ENCODE measurements around the gene DNAJC3. TPM values are rescaled to one million over a fixed set of nuclear protein-coding genes. Genes with fewer than 3 reads are reported as not detected.

The DNAJC3 gene
- total RNA-seq, 1 donor from 2014 or later = 51.7 TPM

DNA sequence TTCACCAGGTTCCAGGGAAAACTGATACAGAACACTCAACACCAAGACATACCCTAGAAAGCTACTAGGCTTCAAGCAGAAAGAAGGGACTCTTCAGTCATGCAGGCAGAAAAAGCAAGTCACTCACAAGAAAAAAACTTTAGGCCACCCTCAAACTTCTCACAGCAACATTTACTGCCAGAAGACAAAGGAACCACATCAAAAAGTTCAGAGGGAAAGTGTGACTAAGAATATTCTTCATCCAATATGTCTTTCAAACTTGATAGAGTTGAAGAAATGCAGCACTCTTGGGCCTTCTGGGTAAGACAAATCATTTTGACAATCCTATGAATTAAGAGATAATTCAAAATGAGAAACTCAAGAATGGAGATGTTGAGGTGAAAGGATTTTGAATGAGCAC lies 40.1 kb upstream of the DNAJC3 start:
- Histone ChIP-seq H3K79me2 (ENCODE audit: insufficient read depth, low read length) (peaks cover 15% of the 10 kb centered on the region), H2AFZ (ENCODE audit: low read depth, low read length) (no peak overlapping the region), H3K4me1 (ENCODE audit: insufficient read depth, low read length) (peaks cover 4% of the 10 kb centered on the region), H3K9me3 (ENCODE audit: insufficient read depth, low read depth, low read length) (no peaks in the 10 kb centered on the region), H3K36me3 (ENCODE audit: insufficient read depth, low read length) (peaks cover 39% of the 10 kb centered on the region), H3K9ac (ENCODE audit: low read length) (no peak overlapping the region), H3K4me3 (ENCODE audit: insufficient read depth, low read depth, low read length) (no peak overlapping the region), H3K4me2 (ENCODE audit: low read length) (no peak overlapping the region), H3K27ac (ENCODE audit: low read depth, low read length) (no peak overlapping the region), H4K20me1 (ENCODE audit: insufficient read depth, low read length) (peaks cover 25% of the 10 kb centered on the region), H3K27me3 (ENCODE audit: insufficient read depth, low read length) (no peaks in the 10 kb centered on the region)
- H3K36me3 Mint-ChIP-seq (ENCODE audit: low read depth, unreplicated experiment) = peaks cover 23% of the 10 kb centered on the region
- H3K27ac Mint-ChIP-seq (ENCODE audit: unreplicated experiment) = no peak overlapping the region
- DNase-seq (ENCODE audit: low read depth) (no peak), FAIRE-seq (no peak)
- no peaks in the 10 kb centered on the region for H3K27me3 Mint-ChIP-seq (ENCODE audit: low read depth, unreplicated experiment)
- peaks cover 3% of the 10 kb centered on the region for H3K4me1 Mint-ChIP-seq (ENCODE audit: low read depth, unreplicated experiment)
- no peak overlapping the region for H3K4me3 Mint-ChIP-seq (ENCODE audit: unreplicated experiment)
- H3K9me3 Mint-ChIP-seq (ENCODE audit: unreplicated experiment) = no peaks in the 10 kb centered on the region
- TF ChIP-seq, protein P1, sequence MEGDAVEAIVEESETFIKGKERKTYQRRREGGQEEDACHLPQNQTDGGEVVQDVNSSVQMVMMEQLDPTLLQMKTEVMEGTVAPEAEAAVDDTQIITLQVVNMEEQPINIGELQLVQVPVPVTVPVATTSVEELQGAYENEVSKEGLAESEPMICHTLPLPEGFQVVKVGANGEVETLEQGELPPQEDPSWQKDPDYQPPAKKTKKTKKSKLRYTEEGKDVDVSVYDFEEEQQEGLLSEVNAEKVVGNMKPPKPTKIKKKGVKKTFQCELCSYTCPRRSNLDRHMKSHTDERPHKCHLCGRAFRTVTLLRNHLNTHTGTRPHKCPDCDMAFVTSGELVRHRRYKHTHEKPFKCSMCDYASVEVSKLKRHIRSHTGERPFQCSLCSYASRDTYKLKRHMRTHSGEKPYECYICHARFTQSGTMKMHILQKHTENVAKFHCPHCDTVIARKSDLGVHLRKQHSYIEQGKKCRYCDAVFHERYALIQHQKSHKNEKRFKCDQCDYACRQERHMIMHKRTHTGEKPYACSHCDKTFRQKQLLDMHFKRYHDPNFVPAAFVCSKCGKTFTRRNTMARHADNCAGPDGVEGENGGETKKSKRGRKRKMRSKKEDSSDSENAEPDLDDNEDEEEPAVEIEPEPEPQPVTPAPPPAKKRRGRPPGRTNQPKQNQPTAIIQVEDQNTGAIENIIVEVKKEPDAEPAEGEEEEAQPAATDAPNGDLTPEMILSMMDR (IDR thresholded peaks at IDR 0.05; ENCODE audit: insufficient read depth, low read depth, low read length) = no peak
- TF ChIP-seq EZH2 (IDR thresholded peaks at IDR 0.05; ENCODE audit: insufficient read depth, low read length) = no peak

DNA sequence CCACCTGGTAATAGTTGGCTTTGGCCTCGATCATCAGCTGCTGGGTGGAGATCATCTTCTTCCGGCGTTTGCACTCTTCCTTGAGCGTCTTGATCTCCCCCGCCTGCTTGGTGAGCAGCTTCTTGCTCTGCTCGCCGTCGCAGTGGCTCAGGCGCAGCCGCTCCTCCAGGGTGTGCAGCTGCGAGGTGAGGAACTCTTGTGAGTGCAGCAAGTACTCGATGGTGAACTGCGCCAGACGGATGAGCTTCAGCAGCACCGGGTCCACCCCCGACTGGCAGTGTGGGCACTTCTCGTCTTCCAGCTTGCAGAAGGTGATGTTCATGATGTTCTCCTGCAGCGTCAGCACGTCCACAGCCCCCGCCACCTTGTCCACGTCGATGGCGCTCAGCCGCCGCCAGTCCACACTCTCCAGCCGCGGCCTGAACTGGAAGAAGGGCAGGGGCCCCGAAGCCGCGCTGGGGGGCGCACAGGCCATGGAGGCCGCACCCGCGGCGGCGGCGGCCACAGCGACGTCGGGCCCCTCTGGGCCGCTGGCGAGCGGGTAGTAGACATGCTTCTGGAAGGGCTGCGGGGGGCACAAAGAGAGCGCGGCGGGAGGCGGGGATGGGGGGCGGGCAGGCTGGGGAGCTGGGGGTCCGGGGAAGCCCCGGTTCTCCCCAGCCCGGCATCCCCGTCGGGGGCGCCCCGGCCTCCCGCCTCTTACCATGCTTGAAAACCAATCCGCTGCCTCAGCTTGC lies 35.5 kb upstream of the DNAJC3 start:
- H3K36me3 ChIP-seq (ENCODE audit: insufficient read depth, low read length) = peaks cover 15% of the 10 kb centered on the region
- peaks cover 2% of the 10 kb centered on the region for H3K9me3 Mint-ChIP-seq (ENCODE audit: unreplicated experiment)
- no peak overlapping the region for H3K27ac ChIP-seq (ENCODE audit: low read depth, low read length)
- no peak overlapping the region for H3K27ac Mint-ChIP-seq (ENCODE audit: unreplicated experiment)
- H3K27me3 Mint-ChIP-seq (ENCODE audit: low read depth, unreplicated experiment) = no peaks in the 10 kb centered on the region
- peaks cover 11% of the 10 kb centered on the region for H3K36me3 Mint-ChIP-seq (ENCODE audit: low read depth, unreplicated experiment)
- peak overlapping the region; percentile 43 for H3K4me3 ChIP-seq (ENCODE audit: insufficient read depth, low read depth, low read length)
- H3K4me3 Mint-ChIP-seq (ENCODE audit: unreplicated experiment) = peak overlapping the region; percentile 93
- no peak for FAIRE-seq
- H3K9ac ChIP-seq (ENCODE audit: low read length) = peak overlapping the region; percentile 77
- H3K4me2 ChIP-seq (ENCODE audit: low read length) = peak overlapping the region; percentile 92
- peaks cover 14% of the 10 kb centered on the region for H4K20me1 ChIP-seq (ENCODE audit: insufficient read depth, low read length)
- DNase-seq (ENCODE audit: low read depth) = peak; percentile 28
- peaks cover 40% of the 10 kb centered on the region for H3K79me2 ChIP-seq (ENCODE audit: insufficient read depth, low read length)
- peaks cover 4% of the 10 kb centered on the region for H3K4me1 ChIP-seq (ENCODE audit: insufficient read depth, low read length)
- peak overlapping the region; percentile 72 for H2AFZ ChIP-seq (ENCODE audit: low read depth, low read length)
- no peaks in the 10 kb centered on the region for H3K9me3 ChIP-seq (ENCODE audit: insufficient read depth, low read depth, low read length)
- H3K27me3 ChIP-seq (ENCODE audit: insufficient read depth, low read length) = no peaks in the 10 kb centered on the region
- H3K4me1 Mint-ChIP-seq (ENCODE audit: low read depth, unreplicated experiment) = peaks cover 3% of the 10 kb centered on the region
- no peak for TF ChIP-seq EZH2 (IDR thresholded peaks at IDR 0.05; ENCODE audit: insufficient read depth, low read length)
- TF ChIP-seq, protein P1 (IDR thresholded peaks at IDR 0.05; ENCODE audit: insufficient read depth, low read depth, low read length) = no peak

DNA sequence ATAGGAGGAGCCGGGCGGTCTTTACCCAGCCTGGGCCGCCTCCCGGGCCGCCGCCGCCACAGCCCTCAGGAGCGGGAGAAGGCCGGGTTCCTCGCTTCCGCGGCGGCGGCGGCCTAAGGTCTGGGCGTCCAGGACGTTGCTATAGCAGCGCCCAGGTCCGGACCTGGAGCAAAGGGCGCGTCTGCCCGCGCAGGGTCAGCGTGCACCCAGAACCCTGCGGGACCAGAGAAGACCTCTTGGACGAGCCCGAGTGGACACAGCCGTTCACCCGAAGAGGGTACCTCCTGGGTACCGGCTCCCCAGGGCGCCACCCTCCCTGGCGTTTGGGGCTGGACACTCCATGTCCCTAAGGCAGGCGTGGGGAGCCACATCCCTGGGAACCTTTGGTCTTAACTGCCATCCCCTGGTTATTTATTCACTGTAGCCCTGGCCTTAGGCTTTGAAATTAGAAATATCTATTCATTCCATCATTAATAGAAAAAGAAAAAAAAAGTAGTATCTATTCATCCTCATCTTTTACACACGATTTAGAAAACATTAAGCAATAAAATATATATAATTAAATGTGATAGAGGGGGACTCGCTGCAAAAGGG lies 34.8 kb upstream of the DNAJC3 start:
- Histone ChIP-seq H3K9me3 (ENCODE audit: insufficient read depth, low read depth, low read length) (no peaks in the 10 kb centered on the region), H3K4me3 (ENCODE audit: insufficient read depth, low read depth, low read length) (peak overlapping the region; percentile 64), H3K27ac (ENCODE audit: low read depth, low read length) (peak overlapping the region; percentile 20), H3K9ac (ENCODE audit: low read length) (peak overlapping the region; percentile 77), H3K4me2 (ENCODE audit: low read length) (peak overlapping the region; percentile 92), H3K79me2 (ENCODE audit: insufficient read depth, low read length) (peaks cover 40% of the 10 kb centered on the region), H4K20me1 (ENCODE audit: insufficient read depth, low read length) (peaks cover 14% of the 10 kb centered on the region), H2AFZ (ENCODE audit: low read depth, low read length) (peak overlapping the region; percentile 60), H3K4me1 (ENCODE audit: insufficient read depth, low read length) (peaks cover 4% of the 10 kb centered on the region), H3K27me3 (ENCODE audit: insufficient read depth, low read length) (no peaks in the 10 kb centered on the region), H3K36me3 (ENCODE audit: insufficient read depth, low read length) (peaks cover 13% of the 10 kb centered on the region)
- Mint-ChIP-seq H3K4me3 (ENCODE audit: unreplicated experiment) (peak overlapping the region; percentile 93), H3K27ac (ENCODE audit: unreplicated experiment) (no peak overlapping the region), H3K27me3 (ENCODE audit: low read depth, unreplicated experiment) (no peaks in the 10 kb centered on the region), H3K9me3 (ENCODE audit: unreplicated experiment) (peaks cover 2% of the 10 kb centered on the region), H3K36me3 (ENCODE audit: low read depth, unreplicated experiment) (peaks cover 8% of the 10 kb centered on the region), H3K4me1 (ENCODE audit: low read depth, unreplicated experiment) (peaks cover 3% of the 10 kb centered on the region)
- TF ChIP-seq, protein P1 (IDR thresholded peaks at IDR 0.05; ENCODE audit: insufficient read depth, low read depth, low read length) = no peak
- no peak for TF ChIP-seq EZH2 (IDR thresholded peaks at IDR 0.05; ENCODE audit: insufficient read depth, low read length)
- DNase-seq (ENCODE audit: low read depth) (peak; percentile 47), FAIRE-seq (no peak)
